ENCODE measurements around the gene FBXO33.

FBXO33 gene

GRCh38 chr14:39434401-39434800 is 2.2 kb upstream of the FBXO33 start:
- no peak overlapping the region for H3K4me3 ChIP-seq (ENCODE audit: low read depth, low read length)
- no peak for DNase-seq (ENCODE audit: low read depth)
- TF ChIP-seq POLR2A (IDR thresholded peaks at IDR 0.05; ENCODE audit: extremely low read depth, insufficient read length) (no peak), MAX (IDR thresholded peaks at IDR 0.05; ENCODE audit: low read depth, low read length) (no peak), MYC (IDR thresholded peaks at IDR 0.05; ENCODE audit: low read depth, low read length) (no peak), CTCF (IDR thresholded peaks at IDR 0.05; ENCODE audit: low read depth, low read length) (no peak)

- TF ChIP-seq CTCF (IDR thresholded peaks at IDR 0.05; ENCODE audit: low read depth, low read length) (no peak), MAX (IDR thresholded peaks at IDR 0.05; ENCODE audit: low read depth, low read length) (no peak), POLR2A (IDR thresholded peaks at IDR 0.05; ENCODE audit: extremely low read depth, insufficient read length) (no peak), MYC (IDR thresholded peaks at IDR 0.05; ENCODE audit: low read depth, low read length) (no peak)
- H3K4me3 ChIP-seq (ENCODE audit: low read depth, low read length) = peak overlapping the region; percentile 73
- no peak for DNase-seq (ENCODE audit: low read depth)
Observed at GRCh38 chr14:39433452-39433813, 1.2 kb upstream of the FBXO33 start.

GRCh38 chr14:39432619-39433451 is 602 bp upstream of the FBXO33 start:
- DNase-seq (ENCODE audit: low read depth) = peak; percentile 77
- TF ChIP-seq POLR2A (IDR thresholded peaks at IDR 0.05; ENCODE audit: extremely low read depth, insufficient read length) (no peak), MAX (IDR thresholded peaks at IDR 0.05; ENCODE audit: low read depth, low read length) (no peak), MYC (IDR thresholded peaks at IDR 0.05; ENCODE audit: low read depth, low read length) (peak; percentile 31; the same call in 1 of the 2 replicates), CTCF (IDR thresholded peaks at IDR 0.05; ENCODE audit: low read depth, low read length) (no peak)
- H3K4me3 ChIP-seq (ENCODE audit: low read depth, low read length) = peak overlapping the region; percentile 73

- H3K4me3 ChIP-seq (ENCODE audit: low read depth, low read length) = peak overlapping the region; percentile 85
- peak; percentile 68 for DNase-seq (ENCODE audit: low read depth)
- peak; percentile 42; the same call in 1 of the 2 replicates for TF ChIP-seq MAX (IDR thresholded peaks at IDR 0.05; ENCODE audit: low read depth, low read length)
- peak; percentile 50 for TF ChIP-seq POLR2A (IDR thresholded peaks at IDR 0.05; ENCODE audit: extremely low read depth, insufficient read length)
- no peak for TF ChIP-seq MYC (IDR thresholded peaks at IDR 0.05; ENCODE audit: low read depth, low read length)
- no peak for TF ChIP-seq CTCF (IDR thresholded peaks at IDR 0.05; ENCODE audit: low read depth, low read length)
Observed at GRCh38 chr14:39431416-39432178, 636 bp downstream of the FBXO33 start.

GRCh38 chr14:39430762-39431415 is 1.3 kb downstream of the FBXO33 start:
- H3K4me3 ChIP-seq (ENCODE audit: low read depth, low read length) = peak overlapping the region; percentile 85
- no peak for TF ChIP-seq POLR2A (IDR thresholded peaks at IDR 0.05; ENCODE audit: extremely low read depth, insufficient read length)
- no peak for TF ChIP-seq CTCF (IDR thresholded peaks at IDR 0.05; ENCODE audit: low read depth, low read length)
- no peak for TF ChIP-seq MYC (IDR thresholded peaks at IDR 0.05; ENCODE audit: low read depth, low read length)
- TF ChIP-seq MAX (IDR thresholded peaks at IDR 0.05; ENCODE audit: low read depth, low read length) = no peak
- DNase-seq (ENCODE audit: low read depth) = peak; percentile 69
